ENCODE measurements around the gene ATP5MG. TPM values are rescaled to one million over a fixed set of nuclear protein-coding genes. Genes with fewer than 3 reads are reported as not detected.

The ATP5MG gene
- total RNA-seq, 1 donor from 2014 or later: 142 TPM

DNA sequence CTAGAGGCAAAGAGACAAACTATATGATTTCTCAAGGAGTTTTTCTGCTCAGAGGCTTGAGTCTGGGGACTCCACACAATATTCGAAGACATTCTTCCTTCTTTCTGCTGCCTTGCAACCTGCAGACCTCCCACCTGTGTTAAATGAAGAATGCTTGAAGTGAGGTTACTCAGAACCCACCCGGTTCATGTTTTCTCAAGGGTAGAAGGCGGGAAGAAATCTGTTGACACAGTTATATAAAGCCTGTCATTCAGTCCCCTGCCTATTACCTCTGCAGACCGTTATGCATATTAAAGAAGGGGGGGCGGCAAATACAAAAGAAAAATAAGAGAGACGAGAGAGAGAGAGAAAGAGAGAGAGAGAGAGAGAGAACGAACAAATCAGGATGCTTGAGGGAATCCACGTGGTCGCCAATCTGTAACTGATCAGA is 32.7 kb downstream of the ATP5MG start:
- Mint-ChIP-seq H3K4me3 (ENCODE audit: unreplicated experiment) (peak overlapping the region; percentile 89), H3K27ac (ENCODE audit: unreplicated experiment) (peak overlapping the region; percentile 33), H3K36me3 (ENCODE audit: unreplicated experiment) (no peaks in the 10 kb centered on the region), H3K9me3 (ENCODE audit: unreplicated experiment) (no peaks in the 10 kb centered on the region), H3K27me3 (ENCODE audit: unreplicated experiment) (no peaks in the 10 kb centered on the region), H3K4me1 (ENCODE audit: unreplicated experiment) (peaks cover 33% of the 10 kb centered on the region)
- no peak for DNase-seq (ENCODE audit: extremely low spot score, unreplicated experiment)
- TF ChIP-seq, protein P1, sequence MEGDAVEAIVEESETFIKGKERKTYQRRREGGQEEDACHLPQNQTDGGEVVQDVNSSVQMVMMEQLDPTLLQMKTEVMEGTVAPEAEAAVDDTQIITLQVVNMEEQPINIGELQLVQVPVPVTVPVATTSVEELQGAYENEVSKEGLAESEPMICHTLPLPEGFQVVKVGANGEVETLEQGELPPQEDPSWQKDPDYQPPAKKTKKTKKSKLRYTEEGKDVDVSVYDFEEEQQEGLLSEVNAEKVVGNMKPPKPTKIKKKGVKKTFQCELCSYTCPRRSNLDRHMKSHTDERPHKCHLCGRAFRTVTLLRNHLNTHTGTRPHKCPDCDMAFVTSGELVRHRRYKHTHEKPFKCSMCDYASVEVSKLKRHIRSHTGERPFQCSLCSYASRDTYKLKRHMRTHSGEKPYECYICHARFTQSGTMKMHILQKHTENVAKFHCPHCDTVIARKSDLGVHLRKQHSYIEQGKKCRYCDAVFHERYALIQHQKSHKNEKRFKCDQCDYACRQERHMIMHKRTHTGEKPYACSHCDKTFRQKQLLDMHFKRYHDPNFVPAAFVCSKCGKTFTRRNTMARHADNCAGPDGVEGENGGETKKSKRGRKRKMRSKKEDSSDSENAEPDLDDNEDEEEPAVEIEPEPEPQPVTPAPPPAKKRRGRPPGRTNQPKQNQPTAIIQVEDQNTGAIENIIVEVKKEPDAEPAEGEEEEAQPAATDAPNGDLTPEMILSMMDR (IDR thresholded peaks at IDR 0.05): no peak

DNA sequence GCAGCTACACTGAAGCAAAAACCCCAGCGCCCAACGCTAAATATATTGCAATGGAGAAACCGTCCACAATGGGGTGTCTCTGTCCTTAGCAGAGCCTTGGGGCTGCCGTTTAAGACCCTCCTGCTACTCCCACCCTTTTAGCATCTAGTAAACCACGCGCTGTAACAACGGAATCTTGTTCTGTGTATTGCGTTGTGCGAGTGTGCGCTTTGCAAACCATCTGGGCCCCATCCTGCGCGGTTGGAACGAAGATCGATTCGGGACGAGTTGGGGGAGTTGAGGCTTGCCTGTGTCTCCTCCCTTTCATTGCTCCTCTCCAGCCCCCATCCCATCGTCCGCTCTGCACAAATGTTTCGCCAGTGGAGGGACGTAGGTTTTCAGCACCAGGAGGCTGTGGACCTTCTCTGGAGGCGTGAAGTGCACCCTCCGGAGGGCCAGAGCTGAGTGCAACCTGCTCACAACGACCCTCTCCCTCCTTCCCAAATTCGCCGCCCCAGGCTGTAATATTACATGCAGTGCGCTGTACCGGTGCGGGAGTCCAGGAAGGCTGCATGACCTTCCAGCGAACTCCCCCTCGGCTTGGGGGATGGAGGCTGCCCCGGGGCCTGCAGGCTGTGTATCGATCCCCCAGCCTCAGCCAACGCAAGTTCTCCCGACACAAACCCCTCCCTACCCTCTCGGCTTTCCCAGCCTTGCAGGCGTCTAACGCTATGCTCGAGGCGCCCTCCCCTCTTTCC is 33.3 kb downstream of the ATP5MG start:
- peaks cover 38% of the 10 kb centered on the region for H3K4me1 Mint-ChIP-seq (ENCODE audit: unreplicated experiment)
- no peaks in the 10 kb centered on the region for H3K9me3 Mint-ChIP-seq (ENCODE audit: unreplicated experiment)
- H3K36me3 Mint-ChIP-seq (ENCODE audit: unreplicated experiment): no peaks in the 10 kb centered on the region
- TF ChIP-seq, protein P1 (IDR thresholded peaks at IDR 0.05): no peak
- peak overlapping the region; percentile 81 for H3K27ac Mint-ChIP-seq (ENCODE audit: unreplicated experiment)
- H3K4me3 Mint-ChIP-seq (ENCODE audit: unreplicated experiment): peak overlapping the region; percentile 89
- no peaks in the 10 kb centered on the region for H3K27me3 Mint-ChIP-seq (ENCODE audit: unreplicated experiment)
- no peak for DNase-seq (ENCODE audit: extremely low spot score, unreplicated experiment)

DNA sequence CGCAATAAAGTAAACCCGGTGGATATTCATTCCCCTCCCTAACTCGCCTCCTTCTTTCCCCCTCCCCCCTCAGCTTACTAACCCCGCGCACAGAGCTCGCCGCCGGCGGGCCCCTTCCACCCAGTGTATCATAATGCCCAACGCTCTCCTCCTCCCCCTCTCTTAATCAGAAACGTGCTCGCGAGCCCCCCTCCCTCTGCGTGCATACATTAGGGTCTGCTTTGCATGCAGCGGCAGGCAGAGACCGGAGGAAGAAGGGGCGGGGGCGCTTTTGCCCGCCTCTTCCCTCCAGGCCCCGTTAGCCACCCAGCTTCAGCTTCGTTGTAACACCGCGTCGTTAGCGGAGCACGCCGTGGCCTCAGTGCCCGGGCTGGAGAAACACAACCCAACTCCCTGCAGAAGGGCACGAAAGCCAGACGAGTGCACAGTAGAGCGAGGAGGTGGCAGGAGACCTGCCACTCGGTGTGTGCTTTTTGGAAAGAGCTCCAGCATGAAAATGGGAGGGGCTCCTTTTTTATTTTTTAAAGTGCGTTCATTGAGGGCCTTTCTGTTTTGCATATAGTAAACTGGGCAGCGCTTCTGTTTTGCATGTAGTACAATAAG is 34.0 kb downstream of the ATP5MG start:
- H3K27ac Mint-ChIP-seq (ENCODE audit: unreplicated experiment): peak overlapping the region; percentile 81
- H3K4me3 Mint-ChIP-seq (ENCODE audit: unreplicated experiment): peak overlapping the region; percentile 89
- peak; percentile 84 for DNase-seq (ENCODE audit: extremely low spot score, unreplicated experiment)
- no peaks in the 10 kb centered on the region for H3K9me3 Mint-ChIP-seq (ENCODE audit: unreplicated experiment)
- H3K27me3 Mint-ChIP-seq (ENCODE audit: unreplicated experiment): no peaks in the 10 kb centered on the region
- no peaks in the 10 kb centered on the region for H3K36me3 Mint-ChIP-seq (ENCODE audit: unreplicated experiment)
- TF ChIP-seq, protein P1 (IDR thresholded peaks at IDR 0.05): no peak
- H3K4me1 Mint-ChIP-seq (ENCODE audit: unreplicated experiment): peaks cover 44% of the 10 kb centered on the region

DNA sequence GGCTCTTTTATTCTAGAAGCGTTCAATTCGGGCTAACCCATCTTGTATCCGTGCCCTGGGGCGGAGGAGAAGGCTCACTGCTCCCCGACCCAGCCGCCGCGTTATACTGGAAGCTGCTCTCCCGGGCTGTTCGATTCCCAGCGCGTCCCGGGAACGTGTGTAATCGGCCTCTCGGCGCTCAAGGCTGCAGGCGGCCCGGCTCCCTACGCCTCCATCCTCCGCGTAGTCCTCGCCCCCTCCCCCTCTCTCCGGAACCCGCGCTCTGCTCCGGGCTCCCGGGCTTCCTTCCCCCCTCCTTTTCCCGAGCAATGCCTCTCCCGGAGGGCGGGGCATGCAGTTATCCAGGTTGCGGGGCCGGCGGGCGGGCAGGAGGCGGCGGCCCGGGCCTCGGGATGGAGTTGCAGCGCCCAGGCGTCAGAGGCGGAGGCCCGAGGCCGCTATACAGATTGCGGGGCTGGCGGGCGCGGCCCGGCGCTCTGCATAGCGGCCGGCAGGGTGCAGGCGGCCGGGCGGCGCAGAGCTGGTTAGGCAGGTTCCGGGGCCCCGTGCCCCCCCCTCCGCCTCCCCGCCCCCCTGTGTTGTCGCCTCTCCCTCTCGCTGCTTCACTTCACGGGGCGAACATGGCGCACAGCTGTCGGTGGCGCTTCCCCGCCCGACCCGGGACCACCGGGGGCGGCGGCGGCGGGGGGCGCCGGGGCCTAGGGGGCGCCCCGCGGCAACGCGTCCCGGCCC is 34.7 kb downstream of the ATP5MG start, which contains the start of gene KMT2A:
TSS of gene KMT2A (plus strand) at position 600 of the 732 bp plus-strand sequence. CDS start at position 621, 21 bp downstream.
- DNase-seq (ENCODE audit: extremely low spot score, unreplicated experiment): peak; percentile 99
- no peaks in the 10 kb centered on the region for H3K27me3 Mint-ChIP-seq (ENCODE audit: unreplicated experiment)
- H3K4me1 Mint-ChIP-seq (ENCODE audit: unreplicated experiment): peaks cover 49% of the 10 kb centered on the region
- peaks cover 2% of the 10 kb centered on the region for H3K36me3 Mint-ChIP-seq (ENCODE audit: unreplicated experiment)
- TF ChIP-seq, protein P1 (IDR thresholded peaks at IDR 0.05): no peak
- no peaks in the 10 kb centered on the region for H3K9me3 Mint-ChIP-seq (ENCODE audit: unreplicated experiment)
- H3K27ac Mint-ChIP-seq (ENCODE audit: unreplicated experiment): peak within 1 kb of the TSS; percentile 90
- peak within 1 kb of the TSS; percentile 89 for H3K4me3 Mint-ChIP-seq (ENCODE audit: unreplicated experiment)

All from osteocyte (in vitro differentiated cells).